GM21717 (cell line): Measurements from ENCODE around the gene CFHR1.

Source experiments
- ATAC-seq: cut with Tn5 transposase; IDR thresholded peaks from one replicate; pipeline ENCODE4 v1.9.1; 2021; ENCODE audit warnings: mild to moderate bottlenecking, moderate library complexity; ENCODE audit not compliant: unreplicated experiment

Gene CFHR1

GRCh38 chr1:196873385-196873784, 53.9 kb downstream of the CFHR1 start:
- no peak for ATAC-seq

DNA sequence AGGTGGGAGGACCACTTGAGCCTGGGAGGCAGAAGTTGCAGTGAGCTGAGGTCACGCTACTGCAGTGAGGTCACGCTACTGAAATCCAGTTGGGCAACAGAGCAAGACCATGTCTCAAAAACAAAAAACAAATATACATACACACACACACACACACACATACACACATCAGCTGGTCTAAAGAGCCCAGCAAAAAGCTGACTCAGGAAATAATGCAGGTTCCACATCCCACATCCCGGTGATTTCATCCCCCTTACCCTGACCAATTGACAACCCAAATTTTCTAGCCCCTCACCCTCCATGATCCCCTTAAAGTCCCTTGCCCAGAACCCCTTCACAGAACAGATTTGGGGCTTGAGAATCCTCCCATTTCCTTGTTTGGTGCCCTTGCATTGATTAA, 56.4 kb downstream of the CFHR1 start:
- no peak for ATAC-seq

- ATAC-seq: no peak
Observed at GRCh38 chr1:196877964-196878363, 58.4 kb downstream of the CFHR1 start.
